IMR-90 (cell line): ENCODE measurements around the gene DNAH17.

Source experiments
- BHLHE40 ChIP-seq: fragments of 150-350 bp; IDR thresholded peaks from 2 replicates; pipeline ENCODE4 v1.6.1; 2016; ENCODE audit warnings: mild to moderate bottlenecking, low read depth, low read length
- TF ChIP-seq, protein P1 (sequence below): conservative IDR thresholded peaks from 2 replicates; pipeline ENCODE4 v1.5.1; 2012; ENCODE audit warnings: mild to moderate bottlenecking, low read depth, low read length, improper control_type of control experiment

DNA sequence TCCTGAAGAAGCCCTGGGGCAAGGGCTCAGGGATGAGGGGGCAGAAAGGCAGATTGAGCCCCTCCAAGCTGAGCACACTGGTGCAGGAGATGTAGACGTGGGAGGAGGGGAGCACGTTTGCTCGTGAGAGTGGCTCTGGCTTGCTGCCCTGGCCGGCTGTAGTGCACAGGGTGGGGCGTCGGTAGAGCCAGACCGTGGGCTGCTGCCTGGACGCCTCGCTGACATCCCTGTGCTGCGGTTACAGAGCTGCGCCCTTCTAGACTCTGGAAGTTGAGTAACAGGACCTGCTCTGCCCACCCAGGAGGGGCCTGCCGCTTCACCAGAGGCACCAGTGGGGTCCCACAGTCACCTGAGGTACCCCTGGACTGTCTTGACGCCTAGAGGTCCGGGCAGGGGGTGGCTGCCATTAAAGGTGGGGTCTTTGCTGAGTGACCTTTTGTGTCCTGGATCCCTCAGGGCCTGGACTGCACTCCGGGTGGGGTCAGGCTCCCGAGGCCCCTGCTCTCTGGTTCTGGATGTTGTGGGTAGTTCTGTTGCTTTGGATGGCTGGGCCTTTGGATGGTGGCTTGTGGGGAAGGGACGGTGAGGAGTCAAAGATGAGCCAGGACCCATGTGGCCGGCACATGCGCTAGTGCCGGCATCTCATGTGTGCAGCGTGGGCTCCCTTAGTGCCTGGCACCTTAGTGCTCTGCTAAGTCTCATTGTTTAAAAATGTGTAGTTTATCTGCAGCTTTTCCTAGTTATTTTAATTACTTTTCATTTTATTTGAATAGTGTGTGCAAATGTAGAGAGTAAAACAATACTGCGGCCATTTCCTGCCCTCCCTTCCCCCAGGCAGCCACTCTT lies 157.0 kb downstream of the DNAH17 start:
- TF ChIP-seq, protein P1, sequence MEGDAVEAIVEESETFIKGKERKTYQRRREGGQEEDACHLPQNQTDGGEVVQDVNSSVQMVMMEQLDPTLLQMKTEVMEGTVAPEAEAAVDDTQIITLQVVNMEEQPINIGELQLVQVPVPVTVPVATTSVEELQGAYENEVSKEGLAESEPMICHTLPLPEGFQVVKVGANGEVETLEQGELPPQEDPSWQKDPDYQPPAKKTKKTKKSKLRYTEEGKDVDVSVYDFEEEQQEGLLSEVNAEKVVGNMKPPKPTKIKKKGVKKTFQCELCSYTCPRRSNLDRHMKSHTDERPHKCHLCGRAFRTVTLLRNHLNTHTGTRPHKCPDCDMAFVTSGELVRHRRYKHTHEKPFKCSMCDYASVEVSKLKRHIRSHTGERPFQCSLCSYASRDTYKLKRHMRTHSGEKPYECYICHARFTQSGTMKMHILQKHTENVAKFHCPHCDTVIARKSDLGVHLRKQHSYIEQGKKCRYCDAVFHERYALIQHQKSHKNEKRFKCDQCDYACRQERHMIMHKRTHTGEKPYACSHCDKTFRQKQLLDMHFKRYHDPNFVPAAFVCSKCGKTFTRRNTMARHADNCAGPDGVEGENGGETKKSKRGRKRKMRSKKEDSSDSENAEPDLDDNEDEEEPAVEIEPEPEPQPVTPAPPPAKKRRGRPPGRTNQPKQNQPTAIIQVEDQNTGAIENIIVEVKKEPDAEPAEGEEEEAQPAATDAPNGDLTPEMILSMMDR = no peak
- TF ChIP-seq BHLHE40 = no peak
